ENCODE results near the gene FAM184A.
"Not testable (repeated sequence)": the region's sequence is repeated elsewhere in the genome, so short reads cannot be mapped to it uniquely, and the experiment has no call there.

Gene FAM184A

DNA sequence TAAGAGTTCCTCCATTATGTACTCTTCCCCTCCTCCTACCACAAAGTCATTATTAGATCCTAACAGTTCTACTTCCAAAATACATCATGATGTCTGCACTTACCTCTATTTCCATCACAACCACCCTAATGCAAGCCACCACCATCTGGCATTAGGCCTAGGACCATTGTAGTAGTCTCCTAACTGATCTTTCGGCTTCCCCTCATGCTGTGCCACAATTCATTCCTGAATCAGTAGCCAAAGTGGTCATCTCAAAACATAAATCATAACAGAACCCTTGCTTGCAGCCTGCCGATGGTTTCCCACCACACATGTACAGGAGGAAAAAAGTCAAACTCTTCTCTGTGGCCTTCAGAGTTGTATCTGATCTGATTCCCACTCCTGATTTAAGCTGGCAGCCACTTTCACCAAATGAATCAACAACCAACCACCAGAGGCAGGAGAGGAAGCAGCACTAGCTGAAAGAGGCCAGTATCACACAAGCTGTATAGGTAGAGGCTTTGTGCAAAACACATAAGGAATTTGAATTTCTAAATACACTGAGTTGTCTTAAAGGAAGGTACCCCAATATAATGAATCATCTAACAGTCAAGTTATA is 26.1 kb downstream of the FAM184A start:
- DNase-seq, result no peak

DNA sequence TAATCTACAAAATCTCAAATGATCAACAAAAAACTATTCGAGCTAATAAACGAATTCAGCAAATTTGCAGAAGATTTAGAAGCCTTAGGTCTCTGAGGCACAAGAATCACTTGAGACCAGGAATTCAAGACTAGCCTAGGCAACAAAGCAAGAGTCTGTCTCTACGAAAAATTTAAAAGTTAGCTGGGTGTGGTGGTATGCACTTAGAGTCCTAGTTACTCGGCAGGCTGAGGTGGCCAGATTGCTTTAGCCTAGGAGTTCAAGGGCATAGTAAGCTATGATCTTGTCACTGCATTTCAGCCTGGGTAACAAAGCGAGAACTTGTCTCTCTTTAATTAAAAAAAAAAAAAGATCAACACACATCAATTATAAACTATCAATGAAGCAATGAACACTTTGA is 34.2 kb downstream of the FAM184A start:
- no peak for DNase-seq

DNA sequence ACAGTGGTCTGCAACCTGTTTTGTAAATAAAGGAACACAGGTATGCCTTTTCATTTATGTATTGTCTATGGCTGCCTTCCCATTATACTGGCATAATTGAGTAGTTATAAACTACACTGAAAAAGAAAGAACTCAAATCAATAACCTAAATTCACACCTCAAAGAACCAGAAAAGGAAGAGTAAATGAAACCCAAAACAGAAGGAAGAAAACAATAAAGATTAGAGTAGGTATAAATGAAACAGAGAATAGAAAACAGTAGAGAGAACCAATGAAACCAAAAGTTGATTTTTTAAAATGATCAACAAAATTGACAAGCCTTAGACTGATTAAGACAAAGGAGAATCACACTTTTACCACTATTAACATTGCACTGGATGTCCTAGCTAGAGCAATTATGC is 34.7 kb downstream of the FAM184A start:
- no peak for DNase-seq

DNA sequence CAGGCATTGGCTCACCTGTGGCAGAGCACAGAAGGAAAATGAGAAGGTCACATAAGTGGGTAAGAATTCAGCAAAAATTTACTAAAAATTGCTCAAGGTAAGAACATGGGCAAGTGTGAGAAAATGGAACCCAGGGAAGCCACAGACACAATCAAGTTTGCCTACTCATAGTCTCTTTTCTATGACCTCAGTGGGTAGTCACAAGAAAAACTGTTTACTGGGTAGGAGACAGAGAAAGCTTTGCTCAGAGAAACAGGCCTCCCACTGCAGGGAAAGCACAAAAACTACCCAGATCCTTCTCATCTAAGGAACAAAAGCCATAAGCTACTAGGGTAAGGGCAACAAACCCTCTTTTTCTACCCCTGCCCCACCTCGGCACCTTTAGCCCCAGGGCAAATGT is 35.2 kb downstream of the FAM184A start:
- DNase-seq, result no peak

DNA sequence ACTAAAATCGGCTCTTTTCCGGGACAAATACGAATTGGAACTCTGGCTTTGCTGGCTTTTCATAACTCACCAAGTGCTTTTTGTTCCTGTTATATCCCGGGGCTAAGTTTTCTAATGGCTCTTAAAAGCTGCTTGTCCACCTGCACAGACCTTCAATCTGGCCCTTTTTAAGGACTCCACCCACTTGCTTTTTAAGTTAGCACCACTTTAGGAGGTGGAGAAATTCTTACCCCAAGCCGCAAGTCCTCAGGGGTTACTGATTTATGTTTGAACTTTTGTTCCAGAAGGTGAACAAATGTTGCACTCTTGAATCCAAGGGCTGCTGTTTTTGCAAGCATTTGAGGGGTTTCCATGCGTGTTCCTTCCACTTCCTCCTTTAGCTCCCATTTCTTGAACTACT is 37.8 kb downstream of the FAM184A start:
- DNase-seq, result no peak

DNA sequence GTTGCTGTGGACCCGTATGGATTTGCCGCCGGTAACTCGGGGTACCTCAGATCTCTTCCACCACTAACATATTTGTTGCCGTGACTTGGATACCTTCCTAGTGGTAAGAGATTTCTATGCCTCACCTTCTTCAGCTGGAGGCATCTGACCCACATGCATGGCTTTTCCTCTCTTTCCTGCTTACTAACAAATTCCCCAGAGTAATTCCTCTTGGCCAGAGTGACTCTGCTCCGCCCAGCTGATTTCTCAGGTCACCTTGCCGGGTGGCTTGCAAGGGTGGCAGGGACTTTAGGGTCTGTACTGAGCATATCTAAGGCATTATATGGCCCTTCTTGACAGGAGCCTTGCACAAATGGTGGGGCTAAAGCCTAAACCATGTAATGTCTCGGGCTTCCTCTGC is 38.2 kb downstream of the FAM184A start:
- no peak for DNase-seq

DNA sequence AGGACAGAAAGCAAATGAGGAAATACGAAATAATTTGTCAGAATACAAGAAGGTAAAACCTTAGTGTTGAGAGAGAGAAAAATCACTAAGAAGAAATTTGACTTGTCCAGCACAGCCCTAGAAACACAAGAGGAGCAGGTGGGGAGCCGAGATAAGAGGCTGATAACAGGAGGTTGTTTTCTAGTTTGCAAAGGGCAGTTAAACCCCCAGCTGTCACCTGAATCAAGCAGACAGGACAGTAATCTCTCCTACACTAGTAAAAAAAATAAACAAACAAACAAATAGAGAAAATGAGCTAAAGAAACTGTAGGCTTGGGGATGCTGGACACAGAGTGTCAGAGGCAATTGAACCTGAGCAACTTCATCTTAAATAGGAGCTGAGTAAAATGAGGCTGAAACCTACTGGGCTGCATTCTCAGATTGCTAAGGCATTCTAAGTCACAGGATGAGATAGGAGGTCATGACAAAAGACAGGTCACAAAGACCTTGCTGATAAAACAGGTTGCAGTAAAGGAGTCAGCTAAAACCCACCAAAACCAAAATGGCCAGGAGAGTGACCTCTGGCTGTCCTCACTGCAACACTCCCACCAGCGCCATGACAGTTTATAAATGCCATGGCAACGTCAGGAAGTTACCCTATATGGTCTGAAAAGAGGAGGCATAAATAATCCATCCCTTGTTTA is 40.4 kb downstream of the FAM184A start:
- DNase-seq, result no peak

DNA sequence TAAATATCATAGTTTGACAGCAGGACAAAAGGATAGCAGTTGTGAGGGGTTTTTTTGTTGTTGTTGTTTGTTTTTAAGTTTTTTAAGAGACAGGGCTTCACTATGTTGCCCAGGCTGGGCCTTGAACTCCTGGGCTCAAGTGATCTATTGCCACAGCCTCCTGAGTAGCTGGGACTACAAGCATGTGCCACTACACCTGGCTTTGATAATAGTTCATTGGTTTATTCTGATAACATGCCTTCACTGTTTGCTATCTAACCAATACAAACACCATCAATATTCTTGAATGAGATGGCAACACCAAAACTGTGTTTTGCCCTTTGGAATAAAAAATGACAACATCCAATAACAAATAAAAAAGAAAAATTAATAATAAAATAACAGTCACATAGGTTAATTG is 41.2 kb downstream of the FAM184A start:
- DNase-seq, result no peak

DNA sequence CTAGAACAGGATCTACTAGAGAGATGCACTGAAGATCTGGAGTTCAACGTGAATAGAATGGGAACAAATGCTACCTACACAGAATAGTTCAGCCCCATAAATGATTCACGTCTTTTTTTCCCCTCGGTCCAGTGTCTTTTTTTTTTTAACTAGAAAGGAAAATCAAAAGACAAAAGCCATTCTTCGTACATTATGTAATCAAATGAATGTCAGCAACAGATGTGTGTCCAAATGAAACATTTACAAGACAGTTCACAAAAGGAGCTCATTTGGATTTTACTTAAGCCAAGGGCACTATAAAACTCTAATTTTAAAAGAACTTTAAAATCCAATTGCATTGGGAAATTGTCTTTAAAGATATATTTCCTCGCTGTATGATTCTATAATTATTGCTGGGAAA is 42.4 kb downstream of the FAM184A start:
- no peak for DNase-seq

DNA sequence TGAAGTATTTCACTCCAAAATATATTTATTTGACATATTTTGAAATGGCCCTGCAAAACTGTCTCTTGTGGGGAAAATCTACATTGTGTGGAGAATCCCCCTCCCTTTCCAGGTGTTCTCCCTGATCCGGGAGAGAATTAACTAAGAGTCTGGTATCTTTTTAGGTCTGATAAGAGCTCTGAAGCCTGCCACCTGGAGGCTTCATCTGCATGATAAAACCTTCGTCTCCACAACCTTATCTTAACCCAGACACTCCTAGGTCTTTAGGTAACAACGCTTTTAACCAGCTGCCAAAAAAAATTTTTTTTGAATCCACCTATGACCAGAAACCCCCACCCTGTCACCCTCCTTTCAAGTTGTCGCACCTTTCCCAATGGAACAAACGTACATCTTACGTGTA is 43.0 kb downstream of the FAM184A start:
- DNase-seq, result no peak

DNA sequence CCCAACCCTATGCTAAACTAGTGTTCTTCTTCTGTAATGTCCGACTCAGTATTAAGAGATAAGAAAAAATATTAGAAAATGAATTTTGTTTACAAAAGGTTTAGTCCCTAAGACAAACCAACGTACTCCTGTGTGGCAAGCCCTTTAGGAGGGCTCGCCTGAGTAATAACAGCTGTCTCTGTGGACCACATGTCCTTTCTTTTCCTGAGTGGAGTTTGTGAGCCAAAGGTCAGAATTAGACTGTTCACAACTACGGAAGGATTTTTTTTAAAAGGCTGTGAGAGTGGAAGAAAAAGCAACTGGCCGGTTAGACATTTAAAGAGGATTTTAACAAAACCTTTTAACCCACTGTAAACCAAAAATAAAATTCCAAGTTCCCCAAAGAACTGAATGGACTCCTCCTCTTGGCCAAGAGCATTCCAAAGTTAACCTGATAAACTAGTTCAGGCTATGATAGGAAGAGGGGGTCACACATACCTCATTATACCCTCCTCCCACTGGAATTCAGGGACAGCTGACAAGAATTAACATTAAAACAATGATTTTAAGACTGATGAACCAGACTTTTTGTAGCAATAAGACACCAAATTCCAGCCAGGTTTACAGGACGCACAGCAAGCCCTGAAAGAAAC is 43.5 kb downstream of the FAM184A start:
- DNase-seq, result no peak

DNA sequence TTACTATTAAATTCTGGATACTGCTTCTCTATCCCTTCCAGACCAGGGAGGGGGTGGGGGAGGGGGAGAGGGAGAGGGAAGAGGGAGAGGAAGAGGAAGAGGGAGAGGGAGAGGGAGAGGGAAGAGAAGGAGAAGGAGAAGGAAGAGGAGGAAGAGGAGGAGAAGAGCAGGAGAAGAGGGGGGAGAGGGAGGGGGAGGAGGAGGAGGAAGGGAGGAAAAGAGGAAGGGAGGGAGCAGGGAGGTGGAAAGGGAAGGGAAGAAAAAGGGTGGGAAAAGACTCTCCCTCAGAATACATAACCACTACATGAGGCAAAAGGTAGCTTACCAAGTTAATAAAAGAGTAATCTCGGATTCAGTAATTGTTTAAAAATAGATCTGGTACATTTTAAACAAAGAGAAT is 46.0 kb downstream of the FAM184A start:
- no peak for DNase-seq

DNA sequence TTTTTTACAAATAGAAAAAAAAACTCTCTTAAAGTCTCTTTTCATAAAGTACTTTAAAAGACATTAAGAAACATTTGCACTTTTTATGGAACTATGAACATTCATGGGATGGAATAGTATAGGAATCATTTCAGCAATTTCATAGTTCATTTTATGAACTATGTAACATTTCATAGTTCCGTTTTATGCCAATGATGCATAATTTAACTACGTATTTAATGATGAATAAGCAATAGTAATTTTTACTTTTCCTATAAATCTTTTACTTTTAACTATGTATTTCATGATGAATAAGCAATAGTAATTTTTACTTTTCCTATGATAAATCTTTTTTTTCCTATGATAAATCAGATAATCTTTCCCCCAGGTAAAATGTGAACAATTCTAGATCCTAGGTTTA is 47.7 kb downstream of the FAM184A start:
- no peak for DNase-seq

DNA sequence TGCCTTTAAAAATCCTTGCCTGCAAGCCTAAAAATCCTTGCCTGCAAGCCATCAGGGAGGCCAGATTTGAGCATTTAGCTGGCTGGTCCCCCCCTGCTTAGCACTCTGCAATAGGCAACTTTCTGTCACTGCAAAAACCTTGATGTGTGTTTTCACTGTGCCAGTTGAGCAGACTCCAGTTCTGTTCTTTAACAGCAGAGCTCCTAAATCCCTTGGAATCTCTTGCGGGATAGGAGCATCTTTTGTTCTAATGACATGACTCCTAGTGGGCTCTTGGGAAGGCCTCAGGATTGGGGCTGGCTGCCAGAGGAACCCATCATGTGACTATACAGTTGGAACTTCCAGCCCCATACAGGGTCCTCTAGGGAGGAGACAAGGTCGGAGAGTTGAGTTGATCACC is 50.4 kb downstream of the FAM184A start:
- no peak for DNase-seq

DNA sequence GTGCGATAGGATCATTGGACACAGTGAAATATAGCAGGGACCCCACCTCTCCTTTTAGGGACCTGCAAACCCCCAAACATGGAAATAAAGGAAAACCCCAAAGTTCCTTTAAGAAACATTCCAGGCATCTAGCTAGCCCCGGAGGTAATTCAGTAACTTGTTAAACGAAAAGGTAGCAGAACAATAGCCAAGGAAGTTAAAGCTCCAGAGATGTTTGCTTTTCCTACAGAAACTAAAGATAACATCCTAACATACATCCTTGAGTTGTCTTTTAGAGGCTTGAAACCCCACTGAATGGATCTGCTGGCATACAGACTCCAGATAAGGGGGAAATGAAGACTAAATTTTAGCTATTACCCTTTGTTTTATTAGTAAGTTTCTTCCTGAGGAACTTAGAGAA is 51.0 kb downstream of the FAM184A start:
- no peak for DNase-seq

DNA sequence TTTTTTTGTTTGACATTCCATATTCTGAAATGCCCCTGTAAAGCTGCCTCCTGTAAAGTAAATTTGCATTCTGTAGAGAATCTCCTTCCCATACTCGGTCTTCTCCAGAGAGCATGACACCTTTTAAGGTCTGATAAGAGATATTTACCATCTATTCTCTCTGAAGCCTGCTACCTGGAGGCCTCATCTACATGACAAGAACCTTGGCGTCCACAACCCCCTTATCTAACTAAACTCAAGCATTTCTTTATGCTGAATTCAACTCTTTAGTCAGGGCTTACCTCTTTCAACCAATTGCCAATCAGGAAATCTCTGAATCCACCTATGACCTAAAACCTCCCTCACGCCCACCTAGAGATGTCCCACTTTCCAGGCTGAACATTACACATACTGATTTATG is 51.6 kb downstream of the FAM184A start:
- no peak for DNase-seq

DNA sequence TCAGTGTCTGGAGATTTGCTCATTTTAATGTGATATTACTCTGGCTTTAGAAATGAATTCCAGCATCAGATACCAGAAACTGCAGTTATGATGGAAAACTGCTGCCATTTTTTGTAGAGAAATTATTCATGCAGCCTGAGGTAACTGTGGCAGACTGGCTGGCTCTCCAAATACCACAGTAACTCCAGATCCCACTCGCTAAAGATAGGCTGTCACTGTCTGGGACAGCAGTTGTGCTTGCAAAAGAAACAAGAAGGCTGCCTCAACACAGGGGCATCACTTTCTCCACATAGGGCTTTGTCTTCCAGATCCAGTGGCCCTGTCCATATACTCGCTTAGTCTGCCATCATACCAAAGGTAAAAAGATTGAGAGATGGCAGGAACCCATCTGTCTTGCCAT is 52.7 kb downstream of the FAM184A start:
- no peak for DNase-seq

DNA sequence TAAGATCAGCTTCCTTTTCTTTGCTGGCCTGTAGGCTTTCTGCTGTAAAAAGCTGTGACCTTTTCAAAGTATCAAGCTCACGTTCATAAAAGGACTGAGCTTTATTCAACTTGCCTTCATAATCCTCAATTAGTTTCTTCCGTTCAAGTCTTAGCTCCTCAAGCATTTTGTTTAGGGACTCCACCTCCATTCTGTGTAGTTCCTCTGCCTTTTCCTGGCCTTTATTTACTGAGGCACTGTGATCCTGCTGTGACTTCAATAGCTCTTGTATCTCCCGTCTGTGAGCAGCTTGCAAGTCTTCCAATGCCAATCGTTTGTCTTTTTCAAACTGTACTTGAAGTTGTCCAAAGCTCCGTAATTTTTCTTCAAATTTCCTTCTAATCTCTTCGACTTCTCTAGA is 54.4 kb downstream of the FAM184A start:
- no peak for DNase-seq

DNA sequence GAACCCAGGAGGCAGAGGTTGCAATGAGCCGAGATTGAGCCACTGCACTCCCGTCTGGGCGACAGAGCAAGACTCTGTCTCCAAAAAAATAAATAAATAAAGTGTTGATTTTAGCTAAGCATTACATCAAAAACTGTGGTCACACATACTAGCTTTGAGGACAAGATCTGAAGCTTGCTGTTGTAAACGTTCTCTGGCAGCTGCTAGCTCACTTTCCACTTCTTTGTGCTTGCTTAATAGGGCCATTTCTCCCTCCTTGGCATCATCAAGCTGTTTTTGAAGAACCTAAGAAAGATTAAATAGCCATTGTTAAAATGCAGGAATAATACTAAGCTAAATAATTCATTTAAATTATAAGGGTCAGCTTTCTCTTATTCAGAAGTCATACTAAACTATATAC is 55.7 kb downstream of the FAM184A start:
- DNase-seq, result no peak

DNA sequence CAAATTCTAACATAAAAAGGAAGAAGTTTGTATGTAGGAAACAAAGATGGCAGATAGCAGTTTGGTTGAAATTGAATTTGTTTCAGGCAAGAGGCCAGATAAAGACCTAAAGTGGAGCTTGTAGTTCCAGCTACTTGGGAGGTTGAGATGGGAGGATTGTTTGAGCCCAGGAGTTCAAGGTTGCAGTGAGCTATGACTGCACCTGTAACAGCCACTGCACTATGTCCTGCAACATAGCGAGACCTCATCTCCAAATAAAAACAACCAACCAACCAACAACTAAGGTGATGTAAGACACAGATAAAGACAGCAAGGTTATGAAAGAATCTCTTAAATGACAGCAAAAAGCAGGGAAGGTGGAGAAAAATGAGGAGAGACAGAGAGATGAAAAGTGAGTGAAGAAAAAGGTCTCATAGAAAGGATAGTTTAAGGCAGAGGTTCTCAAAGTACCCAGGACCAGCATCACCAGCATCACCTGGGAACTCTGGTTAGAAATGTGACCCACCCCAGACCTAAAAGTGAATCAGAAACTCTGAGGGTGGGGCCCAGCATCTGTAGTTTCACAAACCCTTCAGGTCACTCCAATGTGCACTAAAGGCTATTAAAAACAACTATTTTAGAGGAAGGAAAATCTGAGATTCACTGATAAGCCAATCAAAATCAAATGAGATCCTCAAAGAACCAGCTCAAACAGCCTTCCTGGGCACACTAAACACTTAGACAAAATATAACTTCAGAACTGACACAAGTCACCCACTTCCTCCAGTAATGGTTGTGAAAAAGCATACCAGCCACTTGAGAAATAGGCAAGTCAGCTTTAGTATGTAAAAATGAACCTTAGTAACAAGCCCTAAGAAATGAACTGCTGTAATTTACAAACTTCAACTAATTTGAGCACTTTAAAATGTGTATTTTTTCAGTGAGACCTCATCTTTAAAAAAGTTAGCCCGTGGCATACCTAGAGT is 57.6 kb downstream of the FAM184A start:
- no peak for DNase-seq

DNA sequence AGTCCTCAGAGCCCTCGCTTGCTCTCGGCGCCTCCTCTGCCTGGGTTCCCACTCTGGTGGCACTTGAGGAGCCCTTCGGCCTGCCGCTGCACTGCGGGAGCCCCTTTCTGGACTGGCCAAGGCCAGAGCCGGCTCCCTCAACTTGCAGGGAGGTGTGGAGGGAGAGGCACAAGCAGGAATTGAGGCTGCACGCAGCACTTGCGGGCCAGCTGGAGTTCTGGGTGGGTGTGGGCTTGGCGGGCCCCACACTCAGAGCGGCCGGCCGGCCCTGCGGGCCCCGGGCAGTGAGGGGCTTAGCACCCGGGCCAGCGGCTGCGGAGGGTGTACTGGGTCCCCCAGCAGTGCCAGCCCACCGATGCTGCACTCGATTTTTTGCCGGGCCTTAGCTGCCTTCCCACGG is 63.3 kb downstream of the FAM184A start:
- DNase-seq, result not testable (repeated sequence)

DNA sequence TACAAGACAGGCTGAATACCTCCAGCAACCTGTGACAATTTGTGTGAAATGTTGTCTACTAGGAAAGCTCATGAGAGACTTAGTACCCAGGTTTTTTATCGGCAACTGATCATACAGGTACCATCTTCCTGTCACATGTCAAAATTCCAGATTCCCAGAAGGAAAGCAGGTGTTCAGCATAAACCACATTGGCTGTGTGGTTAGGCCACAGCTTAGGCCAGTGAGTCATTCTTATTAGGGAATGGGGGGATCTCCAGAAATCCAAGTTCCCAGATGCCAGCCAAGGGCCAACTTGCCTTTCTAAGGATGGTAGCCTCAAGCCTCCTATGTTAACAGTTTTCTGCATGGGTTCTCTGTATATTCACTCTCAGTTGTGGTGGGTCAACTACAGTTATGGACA is 65.9 kb downstream of the FAM184A start:
- DNase-seq, result no peak

DNA sequence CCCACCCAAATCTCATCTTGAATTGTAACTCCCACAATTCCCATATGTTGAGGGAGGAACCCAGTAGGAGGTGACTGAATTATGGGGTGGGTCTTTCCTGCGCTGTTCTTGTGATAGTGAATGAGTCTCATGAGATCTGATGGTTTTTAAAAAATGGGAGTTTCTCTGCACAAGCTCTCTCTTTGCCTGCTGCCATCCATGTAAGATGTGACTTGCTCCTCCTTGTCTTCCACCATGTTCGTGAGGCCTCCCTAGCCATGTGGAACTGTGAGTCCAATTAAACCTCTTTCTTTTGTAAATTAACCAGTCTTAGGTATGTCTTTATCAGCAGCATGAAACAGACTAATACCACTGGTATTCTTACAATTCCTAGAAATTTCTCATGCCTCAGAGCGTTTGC is 69.2 kb downstream of the FAM184A start:
- DNase-seq, result not testable (repeated sequence)
